HG02571 (cell line): ENCODE results near the gene GMDS.
"Not testable (repeated sequence)": the region's sequence is repeated elsewhere in the genome, so short reads cannot be mapped to it uniquely, and the experiment has no call there.

Experiments used
- ATAC-seq: cut with Tn5 transposase; IDR thresholded peaks from one replicate; pipeline ENCODE4 v1.9.1; 2021; ENCODE audit warnings: mild to moderate bottlenecking, moderate library complexity; ENCODE audit not compliant: unreplicated experiment

The GMDS gene

DNA sequence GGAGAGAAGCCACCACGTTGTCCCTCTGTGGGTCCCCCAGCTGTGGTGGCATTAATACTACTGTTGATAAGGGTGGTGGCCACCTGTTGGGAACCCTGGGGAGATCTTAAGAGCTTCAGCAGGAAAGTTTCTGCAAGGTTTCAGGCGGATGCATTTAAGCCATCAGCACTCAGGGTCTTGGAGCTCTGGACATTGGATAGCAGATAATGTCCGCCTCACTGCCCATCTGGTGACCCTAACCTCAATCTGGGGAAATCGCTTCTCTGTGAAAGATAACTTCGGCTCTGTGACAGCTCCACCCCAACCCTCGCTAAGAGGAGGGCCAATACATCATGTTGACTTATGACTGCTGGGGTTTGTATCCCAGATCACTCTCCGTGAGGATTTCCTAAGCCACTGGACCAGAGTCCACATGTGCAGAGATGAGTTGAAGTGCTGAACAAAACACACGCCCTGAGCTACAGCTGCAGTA, 542.8 kb downstream of the GMDS start:
- no peak for ATAC-seq

DNA sequence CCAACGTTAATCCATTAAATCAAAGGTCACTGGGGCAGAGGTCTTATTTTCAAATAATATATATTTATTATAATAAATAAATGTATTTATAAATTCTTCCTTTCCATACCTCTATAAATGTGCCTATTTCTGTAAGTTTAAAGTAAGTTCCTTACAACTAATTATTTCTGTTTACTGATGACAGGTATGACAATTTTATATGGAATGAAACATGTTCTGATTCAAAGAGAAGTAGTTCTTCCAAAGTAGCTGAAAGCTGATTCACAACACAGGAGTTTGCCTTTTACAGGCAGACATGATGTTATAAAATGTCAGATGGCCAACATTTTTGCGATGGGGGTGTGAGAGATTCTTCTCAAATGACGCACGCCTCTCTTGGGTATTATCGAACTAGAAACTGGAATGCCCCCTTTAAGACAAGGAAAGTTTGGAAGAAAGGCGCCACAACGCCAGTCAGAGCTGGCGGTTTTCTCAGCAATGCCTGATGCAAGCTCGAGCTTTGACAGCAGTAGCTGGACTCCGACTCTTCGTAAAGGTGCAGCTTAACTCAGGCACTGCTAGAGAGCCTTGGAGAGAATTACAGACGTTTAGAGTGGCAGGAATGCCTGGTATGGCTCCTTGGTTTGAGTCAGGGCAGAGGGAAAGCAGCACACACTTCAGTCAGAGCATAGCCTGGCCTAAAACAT, 543.6 kb downstream of the GMDS start:
- ATAC-seq: no peak

DNA sequence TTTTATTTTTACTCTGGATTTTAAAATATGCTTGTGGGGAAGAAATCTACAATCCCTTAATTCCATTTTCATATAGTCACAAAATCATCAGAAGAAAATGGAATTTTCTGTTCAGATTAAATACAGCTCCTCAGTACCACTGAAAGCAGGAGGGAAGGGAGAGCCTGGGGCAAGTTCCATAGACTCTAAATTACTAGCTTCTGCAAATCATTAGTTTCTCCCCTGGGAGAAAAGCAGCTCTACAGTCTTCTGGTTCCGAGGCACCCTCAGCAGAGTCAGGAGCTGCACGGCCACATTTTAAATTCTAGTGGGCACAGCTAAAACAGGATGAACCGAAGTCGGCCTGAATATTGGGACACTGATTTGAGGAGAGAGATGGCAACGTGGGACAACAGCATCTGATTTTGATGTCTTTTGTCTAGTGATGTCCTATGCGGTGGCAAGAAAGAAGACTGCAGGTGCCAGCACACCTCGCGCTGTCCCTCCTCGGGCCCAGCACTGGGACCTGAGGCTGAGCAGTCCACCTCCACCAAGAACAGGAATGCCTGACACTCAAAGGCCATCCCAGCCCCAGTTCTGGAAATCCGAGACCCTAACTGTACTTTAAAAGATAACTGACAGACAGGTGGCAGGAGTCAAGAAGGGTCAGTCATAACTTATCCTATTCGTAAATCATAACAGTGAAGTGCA, 545.0 kb downstream of the GMDS start:
- no peak for ATAC-seq

DNA sequence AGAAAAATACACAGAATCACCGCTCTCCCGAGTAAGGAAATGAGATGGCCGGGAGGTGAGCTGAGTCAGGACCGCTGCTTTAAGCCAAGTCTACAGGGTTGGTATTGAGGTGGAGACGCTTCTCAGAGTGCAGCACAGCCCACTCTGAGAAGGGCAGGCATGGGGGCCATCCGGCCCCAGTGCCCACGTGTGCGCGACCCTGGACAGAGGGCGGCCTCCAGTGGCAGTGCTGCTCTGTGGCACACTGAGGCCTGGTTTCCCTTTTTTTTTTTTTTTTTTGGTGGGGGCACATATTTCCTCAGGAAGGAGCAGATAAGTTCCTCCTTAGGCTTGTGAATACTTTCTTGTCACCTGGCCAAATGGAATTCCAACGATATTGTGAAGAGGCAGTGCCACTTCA, 546.9 kb downstream of the GMDS start:
- ATAC-seq: no peak

DNA sequence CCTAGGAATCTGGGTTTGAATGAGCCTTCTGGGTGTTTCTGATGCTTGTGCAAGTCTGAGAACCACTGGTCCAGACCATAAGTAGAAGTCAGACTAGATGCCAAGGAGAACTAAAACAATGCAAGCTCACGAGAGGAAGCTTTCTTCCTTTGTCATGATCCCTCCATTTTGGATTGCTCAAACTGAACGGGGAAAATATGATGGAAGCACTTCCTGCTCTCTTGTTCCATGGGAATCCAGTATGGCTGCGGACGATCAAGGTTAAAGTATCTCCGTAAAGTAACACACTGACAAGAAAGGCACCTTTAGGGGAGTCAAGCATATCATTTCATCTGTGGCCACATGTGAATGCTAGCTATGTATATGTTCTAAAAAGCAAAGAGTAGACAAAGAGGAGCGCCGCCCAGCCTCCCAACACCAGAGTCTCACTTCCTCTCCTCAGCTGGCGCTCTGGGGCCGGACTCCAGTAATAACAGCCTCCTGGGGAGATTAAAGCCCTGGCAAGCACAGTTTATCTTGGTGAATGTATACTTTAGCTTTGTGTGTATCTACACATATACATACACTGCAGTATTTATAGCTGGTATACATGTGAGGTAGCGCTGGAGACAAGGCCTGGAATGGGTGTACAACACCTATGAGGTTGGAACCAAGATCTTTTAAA, 547.6 kb downstream of the GMDS start:
- ATAC-seq: no peak

DNA sequence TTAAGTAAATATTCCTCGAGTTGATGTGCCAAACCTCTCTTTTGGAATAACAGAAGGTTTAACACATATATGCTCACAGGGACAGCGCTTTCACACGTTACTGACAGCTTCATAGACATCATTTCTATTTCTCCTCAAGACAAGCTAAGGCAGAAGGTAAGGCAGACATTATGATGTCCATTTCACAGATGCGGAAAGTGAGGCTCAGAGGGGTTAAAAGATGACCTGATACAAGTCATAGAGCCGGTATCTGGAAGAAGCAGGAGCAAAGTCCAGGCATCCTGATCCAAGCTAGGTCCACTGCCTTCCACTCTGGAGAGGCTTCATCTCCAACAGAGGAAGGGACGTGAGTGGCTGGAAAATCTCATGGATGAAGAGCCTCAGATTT, 548.9 kb downstream of the GMDS start:
- no peak for ATAC-seq

DNA sequence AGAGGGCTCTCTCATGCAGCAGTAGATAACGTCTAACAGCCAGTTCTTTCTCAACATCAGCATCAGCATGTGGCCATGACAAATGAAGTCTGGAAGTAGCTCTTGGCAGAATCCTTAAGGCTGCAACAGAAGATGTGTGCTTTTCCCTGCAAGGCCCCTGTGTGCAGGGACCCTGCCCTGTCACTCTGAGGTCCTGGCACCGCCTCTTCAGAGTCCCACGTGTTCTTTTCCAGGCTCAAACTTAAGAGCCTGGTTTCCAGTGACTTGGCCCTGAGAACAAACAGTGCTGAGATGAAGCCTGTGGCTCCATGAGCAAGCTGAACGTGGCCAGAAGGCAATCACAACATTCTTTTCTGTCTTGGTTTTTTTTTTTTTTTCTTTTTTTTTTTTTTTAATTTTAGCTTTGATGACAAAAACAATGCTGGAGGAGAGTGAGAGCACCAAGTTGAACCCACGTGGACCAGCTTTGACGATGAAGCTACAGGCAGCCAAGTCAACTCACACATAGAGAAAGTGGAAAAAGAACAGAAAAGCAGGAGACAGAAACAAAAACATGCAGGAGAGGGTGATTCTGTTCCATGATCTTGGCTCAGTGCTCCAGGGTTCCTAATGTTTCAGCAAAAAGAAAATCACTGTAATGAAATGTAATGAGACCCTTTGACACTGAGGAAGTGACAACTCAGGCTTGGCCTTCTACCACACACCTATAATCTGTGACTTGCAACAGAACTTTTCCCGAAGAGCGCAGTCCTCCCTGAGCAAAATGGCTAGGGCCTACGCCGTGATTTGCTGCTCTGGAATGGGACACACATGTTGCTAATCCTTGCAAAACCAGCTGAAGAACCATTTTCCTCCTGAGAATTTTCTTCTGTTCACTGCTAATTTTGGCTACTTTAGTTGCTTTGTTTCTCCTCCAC, 549.6 kb downstream of the GMDS start:
- no peak for ATAC-seq

DNA sequence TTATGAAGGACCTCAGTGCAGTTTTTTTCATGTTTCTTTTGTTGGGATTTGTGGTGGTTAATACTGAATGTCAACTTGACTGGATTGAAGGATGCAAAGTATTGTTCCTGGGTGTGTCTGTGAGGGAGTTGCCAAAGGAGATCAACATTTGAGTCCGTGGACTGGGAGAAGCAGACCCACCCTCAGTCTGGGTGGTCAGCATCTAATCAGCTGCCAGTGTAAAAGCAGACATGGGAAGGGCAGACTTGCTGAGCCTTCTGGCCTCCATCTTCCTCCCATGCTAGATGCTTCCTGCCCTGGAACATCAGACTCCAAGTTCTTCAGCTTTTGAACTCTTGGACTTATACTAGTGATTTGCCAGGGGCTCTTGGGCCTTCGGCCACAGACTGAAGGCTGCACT, 553.6 kb downstream of the GMDS start:
- ATAC-seq: not testable (repeated sequence)

DNA sequence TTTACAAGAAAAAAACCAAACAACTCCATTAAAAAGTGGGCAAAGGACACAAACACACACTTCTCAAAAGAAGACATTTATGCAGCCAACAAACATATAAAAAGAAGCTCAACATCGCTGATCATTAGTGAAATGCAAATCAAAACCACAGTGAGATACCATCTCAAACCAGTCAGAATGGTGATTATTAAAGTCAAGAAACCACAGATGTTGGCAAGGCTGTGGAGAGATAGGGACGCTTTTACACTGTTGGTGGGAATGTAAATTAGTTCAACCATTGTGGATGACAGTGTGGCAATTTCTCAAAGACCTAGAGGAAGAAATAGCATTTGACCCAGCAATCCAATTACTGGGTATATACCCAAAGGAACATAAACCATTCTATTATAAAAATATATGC, 554.7 kb downstream of the GMDS start:
- ATAC-seq: not testable (repeated sequence)

DNA sequence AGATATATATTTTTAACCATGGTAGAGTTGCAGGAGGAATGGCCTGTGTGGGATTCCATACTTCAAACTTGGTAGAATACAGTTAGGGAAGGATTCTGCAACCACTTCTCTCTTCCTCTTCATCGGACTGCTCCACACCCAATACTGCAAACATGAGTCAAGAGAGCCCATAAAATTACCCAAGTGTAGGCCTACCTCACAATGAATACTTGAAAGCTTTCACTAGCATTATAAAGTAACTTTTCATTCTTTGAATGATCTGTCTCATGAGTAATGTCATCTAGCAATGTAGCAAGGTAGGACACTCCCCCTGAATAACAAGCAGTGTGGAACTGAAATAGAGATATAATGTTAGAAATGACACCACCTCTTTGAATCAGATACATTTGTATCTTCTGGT, 556.3 kb downstream of the GMDS start:
- ATAC-seq: no peak

DNA sequence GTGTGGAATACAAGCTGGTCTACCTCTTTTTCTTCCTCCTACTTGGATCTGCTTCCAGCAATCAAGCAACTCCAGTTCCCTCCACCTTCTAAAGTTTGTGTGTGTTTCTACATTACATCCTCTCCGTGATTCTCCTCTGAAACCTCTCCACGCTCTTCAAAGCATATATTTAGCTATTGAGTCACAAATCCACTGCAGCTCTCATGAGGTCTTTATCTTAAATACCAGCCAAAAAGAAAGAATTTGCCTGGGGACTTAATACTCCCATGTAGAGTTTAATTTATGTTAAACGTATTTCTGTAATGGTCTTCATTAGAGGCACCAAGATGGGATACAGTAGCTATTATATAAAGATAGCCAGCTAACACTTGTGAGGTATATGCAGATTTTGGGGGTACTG, 557.0 kb downstream of the GMDS start:
- ATAC-seq: no peak

DNA sequence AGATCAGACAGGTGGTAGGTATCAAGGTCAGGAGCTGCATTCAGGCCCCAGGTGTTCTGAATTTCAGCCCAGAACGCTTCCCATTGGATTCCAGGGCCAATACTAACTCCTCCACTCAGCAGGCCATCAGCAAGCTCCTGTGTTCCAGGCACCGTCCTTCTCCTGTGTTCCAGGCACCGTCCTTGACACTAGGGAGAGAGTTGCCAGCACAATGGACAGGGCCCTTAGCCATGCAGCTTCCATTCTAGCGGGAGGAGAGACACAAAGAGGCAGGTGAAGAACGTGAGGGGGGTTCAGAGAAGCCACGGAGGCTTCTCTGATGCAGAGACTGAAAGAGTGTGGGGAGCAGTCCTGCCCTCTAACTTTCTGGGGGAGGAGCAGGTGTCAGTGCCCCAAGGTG, 558.0 kb downstream of the GMDS start:
- ATAC-seq: no peak

DNA sequence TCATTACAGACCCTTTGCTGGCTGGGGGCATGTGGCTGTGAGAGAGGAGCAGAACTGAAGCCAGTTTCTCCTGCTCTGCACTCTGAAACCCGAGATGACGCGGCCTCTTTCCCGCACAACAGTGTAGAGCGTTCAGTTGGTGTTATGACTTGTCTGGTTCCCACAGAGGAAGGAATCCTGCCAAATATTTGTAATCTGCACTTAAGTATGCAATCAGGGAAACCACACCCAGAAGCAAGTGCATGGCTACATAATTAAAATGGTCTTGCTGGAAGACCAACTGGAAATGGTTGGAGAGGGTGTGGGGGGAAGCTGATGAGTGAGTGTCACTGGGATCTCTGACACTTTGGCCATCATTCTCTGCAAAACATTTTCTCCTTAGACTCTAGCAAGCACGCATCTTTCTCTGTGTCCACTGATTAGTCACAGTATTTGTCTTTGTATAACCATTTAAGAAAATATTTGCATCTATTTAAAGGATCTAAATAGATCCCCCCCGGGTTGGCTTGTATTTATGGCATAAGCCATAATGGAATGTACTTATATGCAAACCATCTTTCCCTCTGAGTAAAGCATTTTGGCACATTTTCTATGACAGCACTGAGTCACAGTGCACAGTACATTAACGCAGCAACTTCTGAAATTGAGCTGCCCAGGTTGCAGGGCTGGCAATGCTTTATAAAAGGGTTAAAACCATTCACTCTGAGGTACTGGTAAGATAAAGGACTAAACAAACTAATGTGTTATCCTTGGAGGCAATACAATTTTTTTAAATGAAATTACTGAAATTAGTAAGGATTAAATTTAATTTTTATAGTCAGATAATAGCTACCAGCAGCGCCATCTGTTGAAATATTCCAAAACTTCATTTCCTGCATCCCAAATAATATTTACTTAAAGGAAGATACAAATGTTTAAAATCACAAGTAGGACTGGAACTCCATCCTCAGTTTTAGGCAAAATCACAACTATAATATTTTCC, 559.0 kb downstream of the GMDS start:
- ATAC-seq: no peak

DNA sequence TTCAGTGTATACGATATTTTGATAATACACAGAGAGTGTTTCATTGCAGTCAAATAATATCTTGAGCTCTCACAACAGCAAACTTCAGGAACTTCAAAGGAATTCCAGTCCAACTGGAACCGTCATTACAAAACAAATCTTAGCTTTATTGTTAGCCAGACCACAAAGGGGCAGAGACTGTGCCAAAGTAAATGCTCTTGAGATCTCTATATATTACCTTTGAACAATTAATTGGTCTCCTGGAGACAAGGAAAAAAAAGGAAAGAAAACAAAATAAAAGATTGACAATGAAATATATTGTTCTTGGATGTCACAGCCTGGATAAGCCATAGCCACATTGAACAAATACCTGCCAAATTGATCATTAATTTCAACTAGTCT, 565.7 kb downstream of the GMDS start:
- ATAC-seq: no peak

DNA sequence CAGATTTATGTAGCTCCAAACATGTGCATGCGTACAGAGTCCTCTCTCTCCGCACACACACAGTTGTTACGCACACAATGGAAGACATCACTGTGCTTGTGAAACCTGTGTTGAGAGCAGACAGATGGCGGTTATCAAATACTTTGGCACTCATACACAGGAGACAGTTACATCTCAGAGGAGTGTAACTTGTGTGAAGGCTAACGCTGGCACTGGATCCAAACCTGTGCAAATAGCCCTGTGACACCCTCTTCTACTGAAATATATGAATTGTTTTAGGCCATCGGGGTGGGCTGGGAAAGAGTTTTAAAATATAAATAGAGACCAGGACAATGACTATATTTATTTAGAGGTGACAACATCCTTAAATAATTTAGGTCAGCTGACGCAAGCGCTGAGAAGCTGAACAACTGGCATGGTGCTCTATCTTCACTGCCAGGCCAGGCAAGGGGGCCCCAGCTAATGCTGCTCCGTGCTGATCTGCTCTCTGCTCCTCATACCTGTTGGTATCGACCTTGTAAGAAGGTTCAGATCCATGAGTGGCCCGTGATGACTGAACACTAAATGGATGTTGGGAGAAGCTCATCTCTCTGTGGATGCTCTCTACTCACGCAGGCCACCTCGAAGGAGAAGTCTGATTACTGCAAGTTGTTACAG, 566.2 kb downstream of the GMDS start:
- no peak for ATAC-seq

DNA sequence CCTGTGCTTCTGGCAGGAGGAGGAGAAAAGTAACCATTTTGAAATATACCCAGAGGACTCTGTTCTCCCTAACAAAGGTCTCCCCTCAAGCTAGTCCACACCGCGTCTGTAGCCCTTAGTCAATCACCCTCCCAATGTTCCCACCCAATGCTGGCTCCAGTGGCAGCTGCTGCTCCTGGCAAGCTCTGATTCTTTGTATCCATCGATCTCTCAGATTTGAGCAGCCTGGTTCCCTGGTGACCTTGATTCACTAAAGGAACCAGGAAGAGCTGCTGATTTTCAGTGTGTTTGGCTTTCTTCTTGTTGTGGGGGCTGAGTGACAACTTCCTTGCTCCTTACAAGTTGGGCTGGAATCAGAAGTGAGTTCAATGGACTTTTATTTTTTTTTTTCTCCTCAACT, 567.2 kb downstream of the GMDS start:
- no peak for ATAC-seq

DNA sequence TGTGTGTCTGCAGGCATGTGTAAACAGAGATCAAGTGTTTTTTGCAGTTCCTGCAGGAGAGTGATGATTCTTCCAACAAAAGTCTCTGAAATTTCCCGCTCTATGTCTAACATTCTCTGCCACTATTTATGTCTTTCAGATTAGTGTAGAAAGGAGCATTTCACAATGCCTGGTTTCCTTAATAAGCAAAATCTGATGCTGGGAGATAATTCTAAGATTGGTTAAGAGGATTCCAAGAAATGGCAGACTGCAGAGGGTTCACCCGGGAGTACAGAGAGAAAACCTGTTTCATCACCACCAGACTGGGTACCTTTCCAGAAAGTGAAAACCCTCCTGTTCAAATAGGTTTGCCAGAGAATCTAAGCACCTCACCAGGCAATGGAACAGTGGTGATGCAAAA, 573.0 kb downstream of the GMDS start:
- no peak for ATAC-seq

DNA sequence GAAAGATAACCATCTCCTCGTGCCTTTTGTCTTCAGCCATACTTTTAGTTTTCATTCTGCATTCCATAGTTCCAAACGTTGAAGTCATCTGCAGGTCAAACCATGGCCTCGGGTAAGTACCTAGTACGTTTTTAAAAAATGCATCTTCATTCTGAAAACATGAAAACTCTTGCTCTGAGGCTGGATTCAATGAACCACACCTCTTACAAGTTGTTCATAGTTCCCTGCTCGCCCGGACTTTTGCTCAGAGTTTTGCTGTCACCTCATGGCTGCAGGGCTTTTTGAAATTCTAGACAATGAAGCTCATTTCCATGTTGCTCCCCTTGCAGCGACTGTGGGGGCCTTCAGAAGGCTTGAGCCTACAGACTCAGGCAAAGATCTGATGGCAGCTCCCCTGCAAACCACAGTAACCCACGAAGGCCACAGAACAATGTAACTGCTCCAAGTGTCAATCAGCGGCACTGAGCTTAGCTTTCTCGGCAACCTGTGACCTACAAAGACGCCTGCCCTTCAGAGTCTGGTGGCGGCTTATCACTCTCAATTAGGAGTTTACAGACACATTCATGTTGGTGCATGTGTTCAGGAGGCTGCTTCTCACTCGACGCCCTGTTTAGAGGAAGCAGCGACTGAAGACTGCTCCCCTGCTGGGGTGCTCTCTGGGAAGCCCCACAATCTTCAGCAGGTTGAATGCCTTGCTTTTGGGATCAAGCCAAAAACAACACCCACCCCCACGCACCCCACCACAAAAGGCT, 574.5 kb downstream of the GMDS start:
- no peak for ATAC-seq

DNA sequence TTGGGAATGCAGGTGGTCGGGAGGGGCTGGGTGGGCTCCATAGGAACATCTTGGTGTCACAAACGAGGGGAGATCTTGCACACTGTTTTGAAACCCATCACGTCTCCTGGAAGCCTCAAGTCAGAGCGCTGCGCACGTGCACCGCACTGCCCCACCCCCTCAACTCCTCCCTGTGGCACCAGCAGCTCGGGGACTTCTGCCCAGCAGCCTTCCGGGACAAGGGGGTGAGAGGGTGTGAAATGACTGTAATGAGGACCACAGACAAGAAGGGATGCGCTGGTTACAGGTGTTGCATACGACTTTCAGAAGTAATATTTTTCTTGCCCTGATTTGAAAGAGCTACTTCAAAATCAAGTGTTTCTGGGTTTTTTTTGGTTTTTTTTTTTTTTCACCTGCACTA, 575.4 kb downstream of the GMDS start:
- no peak for ATAC-seq
